Measurements from ENCODE around the gene TXNRD3.

The TXNRD3 gene

GRCh38 chr3:126654571-126655383 lies at the start of gene TXNRD3:
Gene TXNRD3 (minus strand): TSS chr3:126655124.
- no peak for DNase-seq (ENCODE audit: low read depth, low spot score)

DNA sequence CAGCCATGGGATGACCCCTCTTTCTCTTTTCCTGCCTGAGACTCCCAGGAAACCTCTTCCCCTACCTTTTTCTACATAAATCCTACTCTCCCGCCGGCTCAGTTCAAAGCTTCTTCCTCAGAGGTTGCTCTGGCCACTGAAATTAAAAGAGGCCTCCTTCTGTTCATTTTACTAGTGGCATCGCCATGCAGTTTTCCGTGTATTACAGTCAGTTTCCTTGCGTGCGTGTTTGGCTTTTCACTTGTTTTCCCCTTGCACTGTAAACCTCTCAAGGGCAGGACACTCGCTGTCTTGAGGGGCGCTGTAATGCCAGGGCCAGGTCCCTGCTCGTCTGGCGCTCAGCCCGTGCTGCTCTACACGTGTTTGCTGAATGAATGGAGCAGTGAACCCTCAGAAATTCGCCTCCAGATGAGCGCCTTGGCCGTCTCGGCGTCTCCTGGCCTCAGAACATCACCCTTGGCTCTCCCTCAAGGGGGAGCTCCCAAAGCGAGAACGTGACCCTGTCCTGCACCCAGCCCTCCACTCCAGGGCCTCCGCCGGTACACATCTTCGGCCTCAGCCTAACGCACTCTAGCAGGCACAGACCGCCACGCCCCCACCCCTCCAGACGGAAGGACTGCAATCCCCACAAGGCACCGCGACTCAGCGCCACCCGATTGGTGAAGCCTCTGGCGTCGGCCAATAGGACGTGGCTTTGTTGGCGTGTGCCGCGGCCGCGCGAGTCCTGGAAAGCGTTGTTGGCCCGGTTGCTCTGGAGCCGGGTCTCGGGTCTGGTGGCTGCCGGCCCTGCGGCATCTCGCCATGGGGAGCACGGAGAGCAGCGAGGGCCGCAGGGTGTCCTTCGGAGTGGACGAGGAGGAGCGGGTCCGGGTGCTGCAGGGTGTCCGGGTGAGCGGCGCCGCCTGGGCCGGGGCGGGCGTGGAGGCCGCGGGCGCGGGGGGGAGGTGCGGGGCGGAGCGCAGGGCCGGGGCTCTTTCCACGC lies 48.9 kb upstream of the TXNRD3 start, which contains the start of gene CHCHD6:
TSS of gene CHCHD6 (plus strand) at position 729 of the 982 bp plus-strand sequence. CDS start at position 802, 73 bp downstream.
- DNase-seq (ENCODE audit: low read depth, low spot score) = peak; percentile 80

DNA sequence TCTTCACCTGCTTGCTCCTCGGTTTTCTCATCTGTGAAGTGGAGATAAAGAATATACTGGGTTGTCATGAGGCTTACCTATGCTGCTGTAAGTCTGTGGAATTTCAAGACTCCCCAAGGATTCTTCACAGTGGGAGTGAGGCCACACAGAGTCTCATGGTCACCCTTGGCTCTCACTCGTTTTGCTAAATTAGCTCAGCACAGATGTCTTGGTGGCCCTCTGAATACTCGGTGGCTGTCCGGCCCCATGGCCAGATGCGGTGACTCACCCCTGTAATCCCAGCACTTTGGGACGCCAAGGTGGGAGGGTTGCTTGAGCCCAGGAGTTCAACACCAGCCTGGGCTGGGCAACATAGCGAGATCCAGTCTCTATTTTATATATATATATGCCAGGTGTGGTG lies 44.1 kb upstream of the TXNRD3 start:
- DNase-seq (ENCODE audit: low read depth, low spot score) = no peak

- no peak for DNase-seq (ENCODE audit: low read depth, low spot score)
Observed at GRCh38 chr3:126696701-126697267, 41.9 kb upstream of the TXNRD3 start.

GRCh38 chr3:126693921-126694320 lies 39.0 kb upstream of the TXNRD3 start:
- DNase-seq (ENCODE audit: low read depth, low spot score) = no peak

GRCh38 chr3:126692858-126693257 lies 37.9 kb upstream of the TXNRD3 start:
- no peak for DNase-seq (ENCODE audit: low read depth, low spot score)

- DNase-seq (ENCODE audit: low read depth, low spot score) = no peak
Observed at GRCh38 chr3:126691765-126692164, 36.8 kb upstream of the TXNRD3 start.

DNA sequence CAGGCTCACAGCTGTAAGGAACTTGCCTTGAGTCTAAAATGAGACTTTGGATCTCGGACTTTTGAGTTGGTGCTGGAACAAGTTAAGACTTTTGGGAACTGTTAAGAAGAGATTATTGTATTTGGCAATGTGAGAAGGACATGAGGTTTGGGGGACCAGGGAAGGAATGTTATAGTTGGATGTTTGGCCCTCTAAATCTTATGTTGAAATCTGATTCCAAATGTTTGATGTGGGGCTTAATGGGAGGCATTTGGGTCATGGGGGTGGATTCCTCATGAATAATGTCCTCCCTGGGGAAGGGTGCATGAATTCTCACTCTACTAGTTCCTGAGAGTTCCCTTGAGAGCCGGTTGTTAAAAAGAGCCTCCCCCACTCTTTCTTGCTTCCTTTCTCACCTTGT lies 30.6 kb upstream of the TXNRD3 start:
- DNase-seq (ENCODE audit: low read depth, low spot score) = no peak

DNA sequence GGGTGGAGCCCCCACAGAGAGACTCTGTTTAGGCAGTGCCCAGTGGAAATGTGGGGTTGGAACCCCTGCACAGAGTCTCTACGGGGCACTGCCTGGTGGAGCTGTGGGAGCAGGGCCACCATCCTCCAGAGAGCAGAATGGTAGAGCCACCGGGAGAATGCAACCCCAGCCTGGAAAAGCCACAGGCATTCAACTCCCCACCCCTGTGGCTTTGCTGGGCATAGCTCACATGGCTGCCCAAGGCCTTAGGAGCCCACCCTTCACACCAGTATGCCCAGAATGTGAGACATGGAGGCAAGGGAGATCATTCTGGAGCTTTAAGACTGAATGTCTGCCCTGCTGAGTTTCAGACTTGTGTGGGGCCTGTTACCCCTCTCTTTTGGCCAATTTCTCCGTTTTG lies 30.1 kb upstream of the TXNRD3 start:
- no peak for DNase-seq (ENCODE audit: low read depth, low spot score)

GRCh38 chr3:126684218-126684751 lies 29.4 kb upstream of the TXNRD3 start:
- no peak for DNase-seq (ENCODE audit: low read depth, low spot score)

GRCh38 chr3:126683069-126683468 lies 28.1 kb upstream of the TXNRD3 start:
- DNase-seq (ENCODE audit: low read depth, low spot score) = no peak

GRCh38 chr3:126682009-126682408 lies 27.1 kb upstream of the TXNRD3 start:
- no peak for DNase-seq (ENCODE audit: low read depth, low spot score)

GRCh38 chr3:126680667-126681055 lies 25.7 kb upstream of the TXNRD3 start:
- DNase-seq (ENCODE audit: low read depth, low spot score) = no peak

DNA sequence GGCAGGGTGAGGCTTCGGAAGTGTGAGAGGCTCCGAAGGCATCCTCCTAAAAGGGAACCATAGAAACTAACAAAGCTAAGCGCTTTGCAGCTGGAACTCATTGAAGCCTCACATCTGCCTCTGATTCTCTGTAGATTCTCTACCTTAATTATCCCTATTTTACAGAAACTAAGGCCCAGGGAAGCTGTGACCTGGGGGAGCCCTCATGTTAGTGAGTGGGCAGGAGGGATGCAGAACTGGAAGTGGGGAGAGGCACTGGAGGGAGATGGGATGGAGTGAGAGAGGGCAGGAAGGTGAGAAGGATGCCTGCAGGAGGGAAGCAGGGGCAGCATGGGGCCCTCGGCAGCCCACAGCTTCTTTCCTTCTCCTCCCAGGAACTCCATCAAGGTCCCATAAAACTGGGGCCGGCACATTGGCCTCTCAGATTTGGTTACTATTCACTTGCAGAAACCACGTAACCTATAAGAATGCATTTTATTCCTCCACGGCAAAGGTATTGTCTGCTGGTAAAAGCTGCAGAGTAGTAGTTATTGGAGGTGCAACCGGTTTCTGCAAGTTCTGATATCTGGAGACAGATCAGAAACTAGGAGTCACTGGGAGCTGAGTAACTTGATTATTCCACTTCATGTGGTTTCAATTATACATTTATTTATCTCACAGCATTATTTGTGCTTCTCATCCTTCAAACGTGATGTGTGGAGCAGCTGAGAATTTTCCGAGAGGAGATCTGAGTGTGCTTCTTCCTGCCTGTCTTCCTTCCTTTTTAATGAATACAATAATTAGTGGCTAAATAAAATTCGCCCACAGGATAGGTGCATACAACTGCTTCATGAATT lies 25.1 kb upstream of the TXNRD3 start:
- DNase-seq (ENCODE audit: low read depth, low spot score) = no peak

DNA sequence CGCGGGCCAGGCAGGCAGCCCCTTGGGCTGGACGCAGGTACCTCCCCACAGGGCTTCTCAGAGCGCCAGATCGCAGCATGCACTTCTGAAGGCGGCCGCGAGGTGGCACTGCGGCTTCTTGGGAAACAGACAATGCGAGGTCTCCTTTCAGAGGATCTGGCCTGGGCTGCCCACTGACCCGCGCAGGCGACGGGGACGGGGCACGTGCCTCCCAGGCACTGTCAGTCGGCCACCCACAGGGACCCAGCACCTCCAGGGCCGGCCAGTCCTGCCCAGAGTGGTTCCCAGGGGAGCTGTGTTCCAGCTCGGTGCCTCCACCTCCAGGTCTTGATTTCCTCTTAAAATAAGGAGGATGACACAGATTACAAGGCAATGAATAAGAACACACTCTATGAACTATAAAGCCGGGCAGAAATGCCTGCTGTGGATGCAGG lies 24.4 kb upstream of the TXNRD3 start:
- peak; percentile 38 for DNase-seq (ENCODE audit: low read depth, low spot score)

DNA sequence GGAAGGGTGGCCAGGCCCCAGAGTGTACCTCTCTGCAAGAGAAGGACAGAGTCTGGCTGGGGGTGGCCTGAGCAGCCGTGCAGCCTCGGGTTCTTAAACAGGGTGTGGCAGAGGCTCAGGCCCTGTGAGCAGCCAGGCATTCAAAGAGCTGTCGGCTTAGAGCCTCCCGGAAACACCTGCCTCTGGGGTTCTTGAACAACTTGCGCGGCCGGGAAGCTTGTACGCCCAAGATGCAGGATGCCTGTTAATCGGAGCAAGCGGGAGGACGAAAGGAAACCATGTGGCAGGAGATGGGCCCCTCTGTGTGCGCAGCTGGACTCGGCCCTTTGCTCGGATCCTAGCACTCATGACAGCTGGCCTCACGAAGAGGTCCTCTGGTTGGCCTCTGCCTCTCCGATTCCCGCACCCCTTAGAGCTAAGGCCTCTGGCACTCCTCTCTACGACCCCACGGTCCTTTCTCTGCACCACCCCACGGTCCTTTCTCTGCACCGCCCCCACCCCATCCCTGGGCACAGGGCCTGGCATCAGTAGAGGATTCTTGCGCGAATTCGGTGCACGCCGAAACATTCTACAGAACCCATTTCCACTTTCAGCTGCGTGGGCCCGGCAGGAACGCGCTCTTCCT lies 23.9 kb upstream of the TXNRD3 start:
- no peak for DNase-seq (ENCODE audit: low read depth, low spot score)

GRCh38 chr3:126677862-126678503 lies 23.1 kb upstream of the TXNRD3 start:
- DNase-seq (ENCODE audit: low read depth, low spot score) = no peak

DNA sequence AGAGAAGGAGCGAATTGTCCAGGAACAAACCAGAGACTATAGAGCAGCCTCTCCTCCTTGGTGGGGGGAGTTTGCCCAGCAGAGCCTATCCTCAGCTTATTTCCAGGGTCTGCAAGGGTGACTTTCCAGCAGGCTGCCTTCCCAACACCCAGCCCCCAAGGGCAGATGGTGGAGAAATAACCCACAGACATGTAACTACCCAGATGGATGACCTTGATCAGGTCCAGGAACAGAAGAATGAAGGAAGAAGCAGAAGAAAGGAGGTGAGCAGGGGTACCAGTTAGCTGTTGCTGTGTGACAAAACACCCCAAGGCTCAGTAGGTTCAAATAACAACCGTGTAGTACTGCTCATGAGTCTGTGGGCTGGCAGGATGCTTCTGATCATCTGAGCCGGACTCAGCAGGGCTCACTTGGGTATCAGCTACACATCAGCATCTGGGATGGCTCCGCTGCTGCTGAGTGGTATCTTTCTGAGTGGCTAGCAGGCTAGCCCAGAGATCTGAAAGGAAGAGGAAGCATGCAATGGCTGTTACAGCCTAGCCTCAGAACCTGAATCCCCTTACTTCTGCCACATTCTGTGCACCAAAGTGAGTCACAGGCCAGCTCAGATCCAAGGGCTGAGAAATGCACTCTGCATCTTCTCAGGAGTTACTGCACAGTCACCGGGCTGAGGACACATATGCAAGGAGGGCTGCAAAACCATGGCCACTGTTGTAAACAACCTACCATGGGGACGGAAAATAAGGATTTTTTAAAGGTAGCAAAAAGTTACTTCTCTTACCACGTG lies 22.2 kb upstream of the TXNRD3 start:
- DNase-seq (ENCODE audit: low read depth, low spot score) = no peak

GRCh38 chr3:126672741-126673140 lies 17.8 kb upstream of the TXNRD3 start:
- no peak for DNase-seq (ENCODE audit: low read depth, low spot score)
